NCI-H526 treated with DMSO at 0.1 percent for 48 hours (cell line): Measurements from ENCODE around the gene SRP14.

Experiments
- DNase-seq: peaks from one replicate; lab custom pipeline; 2025; lab: John Stamatoyannopoulos, UW

Gene SRP14

GRCh38 chr15:40067921-40068624, 29.1 kb upstream of the SRP14 start:
- DNase-seq: no peak

DNA sequence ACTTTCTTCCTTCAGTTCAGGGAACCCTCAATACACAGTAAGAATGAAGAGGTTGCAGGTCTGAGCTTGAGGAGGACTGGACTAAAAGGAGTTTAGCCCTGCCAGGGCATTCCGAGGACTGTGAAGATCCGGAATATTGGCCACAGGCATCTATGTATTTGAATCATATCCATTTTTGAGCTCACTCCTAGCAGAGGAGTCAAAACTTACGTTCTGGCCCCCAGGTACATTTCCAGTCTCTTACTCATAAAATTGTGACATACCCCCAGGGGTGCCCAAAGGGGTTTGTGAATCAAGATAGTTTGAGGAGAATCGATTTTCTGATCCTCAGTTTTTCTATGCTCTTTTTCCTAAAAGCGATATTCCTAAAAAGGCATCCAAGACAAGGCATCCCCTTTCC, 27.6 kb upstream of the SRP14 start:
- no peak for DNase-seq

GRCh38 chr15:40065166-40065565, 26.2 kb upstream of the SRP14 start:
- no peak for DNase-seq

GRCh38 chr15:40064231-40064894, 25.4 kb upstream of the SRP14 start:
- no peak for DNase-seq

GRCh38 chr15:40063563-40064011, 24.6 kb upstream of the SRP14 start:
- DNase-seq: no peak

DNA sequence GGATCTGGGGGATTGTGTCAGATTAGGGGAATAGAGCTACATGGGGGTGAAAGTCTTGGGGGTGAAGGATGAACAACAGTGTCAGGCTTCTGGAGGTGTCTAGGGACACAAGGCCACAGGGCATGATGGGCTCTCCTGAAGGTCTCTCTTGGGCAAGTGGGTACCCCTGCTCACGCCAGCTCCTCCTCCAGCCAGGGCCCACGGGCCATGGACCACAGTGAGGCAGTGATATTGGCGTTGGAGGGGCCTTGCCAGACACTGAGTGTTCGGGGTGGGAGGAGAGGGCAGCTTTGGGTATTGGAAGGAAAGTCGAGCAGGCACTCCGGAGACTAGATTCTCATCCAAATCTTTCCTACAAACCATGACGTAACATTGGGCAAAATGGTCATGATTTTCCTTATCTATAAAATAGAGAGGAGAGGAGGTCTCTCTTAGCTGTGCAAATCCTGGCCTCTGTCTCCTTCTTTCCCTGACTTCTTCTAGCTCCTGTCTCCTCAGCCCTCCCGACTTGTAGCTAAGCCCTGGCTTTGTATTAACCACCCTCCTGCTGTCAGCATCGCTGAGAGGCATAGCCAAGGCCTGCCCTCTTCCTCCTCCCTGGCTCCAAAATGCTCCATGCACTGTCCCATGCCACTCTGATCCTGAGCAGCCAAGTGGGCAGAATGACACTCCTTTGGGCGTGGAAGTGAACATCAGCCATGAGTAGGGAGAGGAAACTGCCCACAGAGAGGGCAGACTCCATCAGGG, 24.0 kb upstream of the SRP14 start:
- DNase-seq: no peak

DNA sequence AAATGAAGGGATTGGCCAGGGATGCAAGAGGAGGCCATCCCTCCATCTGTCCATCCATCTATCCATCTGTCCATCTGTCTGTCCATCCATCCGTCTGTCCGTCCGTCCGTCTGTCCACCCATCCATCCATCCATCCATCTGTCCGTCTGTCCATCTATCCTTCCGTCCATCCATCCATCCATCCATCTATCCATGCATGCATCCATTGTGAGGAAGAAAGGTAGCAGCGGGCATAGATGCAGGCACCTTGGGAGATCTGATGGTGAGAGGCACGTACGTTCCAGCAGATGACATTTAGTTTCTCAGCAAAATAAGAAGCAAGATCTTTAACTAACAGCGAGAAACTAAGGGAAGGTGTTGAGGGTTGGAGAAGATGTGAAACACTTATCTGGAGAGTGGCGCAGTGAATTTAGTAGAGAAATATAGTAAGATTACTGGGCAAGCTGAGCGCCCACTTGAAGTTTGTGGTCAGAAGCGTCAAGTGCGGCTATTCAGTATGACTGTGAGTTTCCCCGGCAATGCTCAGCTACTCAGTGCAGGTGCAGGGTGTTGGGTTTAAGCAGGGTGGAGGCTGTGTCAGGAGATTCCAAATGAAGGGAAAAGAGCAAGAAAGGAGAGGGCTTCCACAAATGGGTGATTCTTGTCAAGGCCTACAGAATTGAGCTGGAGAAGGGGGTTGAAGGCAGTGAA, 22.4 kb upstream of the SRP14 start:
- DNase-seq: no peak

DNA sequence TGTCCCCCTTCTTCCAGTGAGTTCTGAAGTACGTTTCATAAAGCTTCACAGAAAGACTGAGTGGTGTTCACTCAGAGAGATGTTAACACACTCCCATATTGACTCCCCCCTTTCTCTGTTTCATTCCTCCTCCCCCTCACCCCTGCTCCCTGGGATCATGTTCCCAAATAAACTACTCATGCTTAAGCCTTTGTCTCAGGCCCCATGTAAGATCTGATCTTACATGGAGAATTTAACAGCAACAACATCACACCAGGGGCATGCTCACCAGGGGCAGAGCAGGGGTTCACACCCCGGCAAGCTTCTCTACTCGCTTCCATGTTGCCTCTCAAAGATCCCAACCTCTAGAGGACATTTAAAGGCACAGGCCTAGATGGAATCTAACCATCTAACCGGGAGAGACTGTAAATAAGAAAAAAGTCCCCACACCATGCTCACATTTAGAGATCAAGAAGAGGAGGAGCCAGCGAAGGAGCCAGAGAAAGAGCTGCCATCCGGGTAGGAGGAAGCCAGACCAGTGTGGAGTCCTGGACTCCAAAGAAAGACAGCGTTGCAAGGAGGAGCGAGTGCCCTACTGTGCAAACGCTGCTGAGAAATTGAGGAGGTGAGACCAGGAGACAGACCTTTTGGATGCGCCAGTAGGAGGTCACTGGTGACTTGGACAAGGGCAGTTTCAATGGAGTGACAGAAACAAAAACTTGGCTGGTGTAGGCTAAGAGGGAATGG, 21.4 kb upstream of the SRP14 start:
- no peak for DNase-seq

DNA sequence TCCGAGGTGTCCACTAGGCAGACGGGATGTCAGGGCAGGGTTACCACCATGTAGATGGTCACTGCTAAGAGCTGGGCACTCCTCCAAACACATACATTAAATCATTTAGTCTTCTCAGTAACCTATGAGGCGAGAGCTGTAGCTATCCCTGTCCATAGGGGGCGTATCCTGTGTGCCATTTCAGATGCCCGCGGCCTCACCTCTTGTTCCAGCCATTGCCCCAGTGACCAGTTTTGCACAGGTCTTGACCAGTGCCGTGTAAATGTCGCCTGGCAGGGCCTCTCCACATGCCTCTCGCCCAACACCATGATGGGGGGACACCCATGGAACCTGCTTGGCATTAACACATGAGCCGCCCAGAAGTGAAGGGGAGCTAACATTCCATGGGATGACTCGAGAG, 20.8 kb upstream of the SRP14 start:
- DNase-seq: no peak

- DNase-seq: no peak
Measured at GRCh38 chr15:40058476-40059140, 19.6 kb upstream of the SRP14 start.

GRCh38 chr15:40055576-40056293, 16.8 kb upstream of the SRP14 start:
- DNase-seq: peak; percentile 12

DNA sequence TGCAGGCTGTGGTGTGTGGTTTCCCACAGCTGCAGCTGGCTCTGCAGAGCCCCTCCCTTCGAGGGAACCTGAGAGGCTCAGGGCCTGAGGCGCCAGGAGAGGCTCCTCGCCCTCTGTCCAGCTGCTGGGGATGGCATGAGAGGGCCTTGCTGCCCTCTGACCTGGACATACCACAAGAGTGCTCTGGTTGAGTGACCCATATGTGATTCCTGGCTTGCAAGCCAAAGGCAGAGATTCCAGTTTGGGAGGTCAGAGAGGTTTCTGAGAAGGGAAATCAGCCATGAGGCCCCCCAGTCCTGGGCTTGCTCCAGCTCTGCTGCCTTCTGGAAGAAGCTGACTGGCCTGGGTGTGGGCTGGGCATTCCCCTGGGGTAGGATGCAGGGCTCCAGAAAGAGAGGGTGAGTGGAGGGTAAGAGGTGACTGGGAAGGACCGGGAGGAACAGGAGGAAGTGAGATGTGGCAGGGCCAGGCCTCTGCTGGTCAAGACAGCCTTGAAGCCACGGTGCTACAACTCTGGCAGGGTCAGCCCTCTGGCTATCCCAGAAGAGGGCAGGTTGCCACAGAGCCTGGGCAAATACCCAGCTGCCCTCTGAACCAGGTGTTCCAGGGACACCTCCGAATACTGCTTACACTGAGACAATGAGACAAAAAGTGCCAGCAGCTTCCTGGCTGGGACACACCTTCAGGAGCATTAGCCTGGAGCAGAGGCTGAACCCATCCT, 16.0 kb upstream of the SRP14 start:
- peak; percentile 68 for DNase-seq

- no peak for DNase-seq
Measured at GRCh38 chr15:40054605-40054854, 15.5 kb upstream of the SRP14 start.

DNA sequence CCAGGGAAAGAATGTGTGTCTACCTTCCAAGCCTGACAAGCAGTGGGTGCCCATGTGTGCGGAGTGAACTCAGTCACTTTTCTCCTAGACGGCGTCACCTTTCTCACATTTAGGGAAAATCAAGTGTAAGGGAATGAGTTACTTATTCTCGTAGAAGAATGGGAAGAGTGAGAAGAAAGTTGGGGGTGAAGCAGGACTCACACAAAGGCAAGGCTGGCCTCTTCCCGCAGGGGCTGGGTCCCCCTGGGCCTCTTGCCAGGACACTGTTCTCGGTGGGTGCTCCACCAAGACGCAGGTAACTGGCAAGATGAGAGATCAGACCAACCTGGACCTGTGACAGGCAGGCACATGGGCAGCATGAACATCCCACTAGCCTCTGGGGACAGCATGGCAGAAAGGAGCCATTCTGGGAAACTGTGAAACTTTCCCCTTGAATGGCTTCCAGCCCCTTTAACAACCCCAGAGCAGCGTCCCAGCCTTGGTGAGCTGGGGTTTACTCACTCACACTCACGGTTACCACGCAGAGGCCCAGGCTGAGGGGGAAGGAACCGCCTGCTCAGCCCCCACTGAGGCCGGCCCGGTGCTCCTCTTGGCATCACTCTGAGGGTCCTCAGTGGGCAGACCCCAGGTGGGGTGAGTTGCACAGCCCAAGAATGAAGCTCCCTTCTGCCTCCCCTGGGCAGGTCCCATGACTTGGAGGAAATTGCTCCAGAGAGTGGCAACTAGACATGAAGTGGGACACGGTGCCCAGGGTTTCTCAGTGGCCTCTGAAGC, 15.0 kb upstream of the SRP14 start:
- DNase-seq: no peak

- no peak for DNase-seq
Measured at GRCh38 chr15:40053079-40053830, 14.3 kb upstream of the SRP14 start.

DNA sequence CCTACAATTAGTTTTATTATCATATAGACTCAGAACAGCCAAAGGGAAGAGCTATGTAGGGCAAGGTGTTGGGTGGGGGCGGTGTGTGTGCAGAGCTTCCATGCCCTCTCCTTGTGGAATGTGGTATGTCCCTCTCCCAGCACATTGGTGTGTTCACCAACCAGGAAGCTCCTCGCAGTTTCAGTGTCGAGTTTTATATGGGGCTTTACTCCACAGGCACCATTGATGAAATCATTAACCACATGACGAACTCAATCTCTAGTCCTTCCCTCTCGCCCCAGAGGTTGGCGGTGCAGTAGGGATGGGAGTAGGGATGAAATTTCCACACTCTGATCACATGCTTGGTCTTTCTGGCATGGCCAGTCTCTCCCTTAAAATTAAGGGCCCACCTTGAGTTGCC, 13.6 kb upstream of the SRP14 start:
- no peak for DNase-seq

GRCh38 chr15:40051616-40052415, 12.8 kb upstream of the SRP14 start:
- DNase-seq: no peak
